ENCODE data around the gene MBNL2.

MBNL2 gene

GRCh38 chr13:97403893-97404750 lies 182.0 kb downstream of the MBNL2 start:
- TF ChIP-seq CTCF (conservative IDR thresholded peaks at IDR 0.05; ENCODE audit: control insufficient read depth, insufficient read depth, low read depth, low read length): no peak
- no peak overlapping the region for H3K4me3 ChIP-seq (ENCODE audit: control insufficient read depth, low read depth, low read length)
- DNase-seq (ENCODE audit: low read depth): peak; percentile 25

GRCh38 chr13:97407540-97407939 lies 185.4 kb downstream of the MBNL2 start:
- TF ChIP-seq CTCF (conservative IDR thresholded peaks at IDR 0.05; ENCODE audit: control insufficient read depth, insufficient read depth, low read depth, low read length): no peak
- no peak overlapping the region for H3K4me3 ChIP-seq (ENCODE audit: control insufficient read depth, low read depth, low read length)
- no peak for DNase-seq (ENCODE audit: low read depth)

GRCh38 chr13:97408938-97409337 lies 186.8 kb downstream of the MBNL2 start:
- DNase-seq (ENCODE audit: low read depth): no peak
- no peak for TF ChIP-seq CTCF (conservative IDR thresholded peaks at IDR 0.05; ENCODE audit: control insufficient read depth, insufficient read depth, low read depth, low read length)

GRCh38 chr13:97411984-97412383 lies 189.9 kb downstream of the MBNL2 start:
- DNase-seq (ENCODE audit: low read depth): no peak
- TF ChIP-seq CTCF (conservative IDR thresholded peaks at IDR 0.05; ENCODE audit: control insufficient read depth, insufficient read depth, low read depth, low read length): no peak
- H3K4me3 ChIP-seq (ENCODE audit: control insufficient read depth, low read depth, low read length): no peak overlapping the region

More at GRCh38 chr13:97408938-97409337, 186.8 kb downstream of the MBNL2 start:
- H3K4me3 ChIP-seq (ENCODE audit: control insufficient read depth, low read depth, low read length): no peak overlapping the region

GRCh38 chr13:97413694-97414093 lies 191.6 kb downstream of the MBNL2 start:
- DNase-seq (ENCODE audit: low read depth): no peak
- TF ChIP-seq CTCF (conservative IDR thresholded peaks at IDR 0.05; ENCODE audit: control insufficient read depth, insufficient read depth, low read depth, low read length): no peak
- no peak overlapping the region for H3K4me3 ChIP-seq (ENCODE audit: control insufficient read depth, low read depth, low read length)

- no peak overlapping the region for H3K4me3 ChIP-seq (ENCODE audit: control insufficient read depth, low read depth, low read length)
- TF ChIP-seq CTCF (conservative IDR thresholded peaks at IDR 0.05; ENCODE audit: control insufficient read depth, insufficient read depth, low read depth, low read length): no peak
- DNase-seq (ENCODE audit: low read depth): no peak
Measured at GRCh38 chr13:97414392-97414791, 192.3 kb downstream of the MBNL2 start.
